GM18526 (cell line): ENCODE results near the gene ZBTB38.

Experiments
- POLR2A ChIP-seq: IDR thresholded peaks from 3 replicates; pipeline ENCODE4 v1.6.1; 2011; ENCODE audit not compliant: insufficient read length; ENCODE audit errors: extremely low read depth

The ZBTB38 gene

GRCh38 chr3:141412087-141412935, 44.0 kb downstream of the ZBTB38 start:
- peak; percentile 30 for TF ChIP-seq POLR2A

DNA sequence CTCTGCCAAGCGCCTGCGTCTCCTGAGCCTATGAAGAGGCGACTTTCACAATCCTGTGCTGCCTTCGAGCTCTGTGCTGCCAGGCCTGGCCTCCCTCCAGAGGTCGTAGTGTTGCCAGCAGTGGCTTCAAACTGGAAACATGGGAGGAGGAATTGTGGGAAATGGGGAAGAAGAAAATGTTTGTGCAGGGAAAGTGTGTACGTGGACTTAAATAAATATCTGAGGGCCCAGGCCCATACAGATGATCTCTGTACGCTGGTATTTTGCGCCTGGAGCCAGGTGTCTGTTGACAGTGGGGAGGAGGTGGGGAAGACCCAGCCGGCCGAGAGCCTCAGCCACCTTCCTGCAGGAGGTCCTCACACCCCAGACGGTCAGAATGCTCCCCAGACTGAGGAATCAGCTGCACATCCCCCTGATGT, 44.6 kb downstream of the ZBTB38 start:
- TF ChIP-seq POLR2A, result no peak

DNA sequence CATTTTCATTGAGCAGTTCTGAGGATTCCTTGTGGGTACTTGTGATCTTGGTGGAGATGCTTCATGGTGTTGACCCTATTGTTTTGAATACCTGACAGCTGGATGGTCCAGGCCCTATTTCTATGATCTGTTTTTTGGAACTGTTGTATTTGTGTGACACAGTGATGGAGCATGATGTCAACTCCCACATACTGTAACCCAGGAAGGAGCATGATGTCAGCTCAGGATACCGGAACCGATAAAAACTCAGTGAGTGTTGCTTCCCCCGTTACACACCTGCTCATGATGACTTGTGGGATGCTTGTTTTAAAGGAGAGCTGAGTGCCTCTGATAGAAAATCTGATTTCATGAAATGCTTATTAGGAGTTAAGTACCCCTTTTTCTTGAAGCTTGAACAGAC, 45.1 kb downstream of the ZBTB38 start:
- TF ChIP-seq POLR2A, result no peak

DNA sequence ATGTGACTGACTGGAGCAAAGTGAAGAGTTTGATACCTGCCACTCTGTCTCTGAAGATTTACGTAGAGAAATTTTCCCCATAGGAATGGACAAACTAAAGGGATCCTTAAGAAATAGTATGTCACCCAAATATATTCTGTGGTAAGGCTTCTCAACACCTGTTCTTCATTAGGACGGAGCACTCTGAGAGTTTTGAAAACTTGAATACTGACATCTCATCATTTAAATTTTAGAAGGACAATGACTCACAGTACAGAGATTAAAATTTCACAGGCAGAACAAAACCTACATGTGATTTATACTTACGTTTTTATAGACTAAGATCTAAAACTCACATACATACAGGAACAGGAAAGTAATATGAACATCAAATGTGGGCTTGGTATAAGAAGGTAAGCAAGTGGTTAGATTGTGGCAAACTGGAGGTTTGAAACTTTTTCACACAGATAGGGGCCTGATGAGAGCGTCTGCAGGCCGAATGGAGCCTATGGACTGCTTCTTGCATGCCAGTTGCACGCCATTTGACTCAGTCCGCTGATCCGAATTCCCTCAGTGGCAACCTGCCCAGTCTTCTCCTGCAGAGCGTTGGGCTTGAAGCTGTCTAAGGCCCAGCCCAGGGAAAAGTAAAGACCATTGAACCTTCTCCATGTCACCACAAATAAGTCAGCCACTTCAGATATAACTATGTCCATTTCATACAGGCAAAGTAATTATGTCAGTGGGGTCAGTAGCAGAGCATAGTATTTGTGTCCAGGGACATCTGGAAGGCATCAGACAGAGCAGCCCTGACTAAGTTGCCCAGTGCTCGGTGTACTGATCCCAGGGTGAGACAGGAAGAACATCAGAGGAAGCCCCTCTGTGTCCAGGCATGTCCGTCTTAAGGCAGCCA, 45.7 kb downstream of the ZBTB38 start:
- TF ChIP-seq POLR2A, result no peak

DNA sequence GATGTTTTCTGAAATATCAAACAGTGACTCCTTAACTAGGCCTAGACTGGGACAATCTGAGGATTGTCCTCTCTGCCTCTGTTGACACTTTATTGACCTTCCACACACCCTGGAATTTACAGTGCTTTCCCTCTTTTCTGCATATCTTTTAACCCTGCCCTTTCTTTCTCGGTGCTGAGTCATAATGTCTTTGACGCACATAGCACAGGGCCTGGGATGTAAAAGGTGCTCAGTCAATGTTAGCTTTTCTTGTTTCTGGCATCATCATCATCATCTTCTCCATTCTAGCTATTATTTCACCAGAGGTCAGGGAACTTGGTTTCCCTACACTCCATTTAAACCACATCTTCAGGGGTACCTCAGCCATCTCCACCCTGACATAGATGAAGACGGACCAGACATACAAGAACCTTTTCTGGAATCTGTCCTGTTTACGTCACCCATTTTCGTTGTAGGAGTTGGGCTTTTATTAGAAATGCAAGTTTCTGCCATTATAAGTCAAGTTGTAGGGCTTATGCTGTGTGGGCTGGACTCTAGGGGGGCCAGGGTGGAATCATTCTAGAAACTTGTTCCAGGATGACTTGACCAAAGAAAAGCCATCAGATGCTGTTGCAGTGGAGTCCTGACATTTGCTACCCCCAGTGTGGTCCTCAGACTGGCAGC, 46.6 kb downstream of the ZBTB38 start:
- no peak for TF ChIP-seq POLR2A

GRCh38 chr3:141415953-141416352, 47.6 kb downstream of the ZBTB38 start:
- no peak for TF ChIP-seq POLR2A
